ENCODE data around the gene ABT1. TPM values are rescaled to one million over a fixed set of nuclear protein-coding genes. Genes with fewer than 3 reads are reported as not detected.

Gene ABT1
- total RNA-seq, 1 experiment from 2014 or later: 21.6 TPM

GRCh38 chr6:26570027-26570809 is 26.5 kb upstream of the ABT1 start (continued):
- TF ChIP-seq, protein P1, sequence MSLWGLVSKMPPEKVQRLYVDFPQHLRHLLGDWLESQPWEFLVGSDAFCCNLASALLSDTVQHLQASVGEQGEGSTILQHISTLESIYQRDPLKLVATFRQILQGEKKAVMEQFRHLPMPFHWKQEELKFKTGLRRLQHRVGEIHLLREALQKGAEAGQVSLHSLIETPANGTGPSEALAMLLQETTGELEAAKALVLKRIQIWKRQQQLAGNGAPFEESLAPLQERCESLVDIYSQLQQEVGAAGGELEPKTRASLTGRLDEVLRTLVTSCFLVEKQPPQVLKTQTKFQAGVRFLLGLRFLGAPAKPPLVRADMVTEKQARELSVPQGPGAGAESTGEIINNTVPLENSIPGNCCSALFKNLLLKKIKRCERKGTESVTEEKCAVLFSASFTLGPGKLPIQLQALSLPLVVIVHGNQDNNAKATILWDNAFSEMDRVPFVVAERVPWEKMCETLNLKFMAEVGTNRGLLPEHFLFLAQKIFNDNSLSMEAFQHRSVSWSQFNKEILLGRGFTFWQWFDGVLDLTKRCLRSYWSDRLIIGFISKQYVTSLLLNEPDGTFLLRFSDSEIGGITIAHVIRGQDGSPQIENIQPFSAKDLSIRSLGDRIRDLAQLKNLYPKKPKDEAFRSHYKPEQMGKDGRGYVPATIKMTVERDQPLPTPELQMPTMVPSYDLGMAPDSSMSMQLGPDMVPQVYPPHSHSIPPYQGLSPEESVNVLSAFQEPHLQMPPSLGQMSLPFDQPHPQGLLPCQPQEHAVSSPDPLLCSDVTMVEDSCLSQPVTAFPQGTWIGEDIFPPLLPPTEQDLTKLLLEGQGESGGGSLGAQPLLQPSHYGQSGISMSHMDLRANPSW (CRISPR knock-in tag; conservative IDR thresholded peaks at IDR 0.05; ENCODE audit: low read depth): no peak
- TF ChIP-seq RORB (CRISPR knock-in tag; IDR thresholded peaks at IDR 0.05): no peak

- ChIA-PET POLR2A (interaction anchor here (1.1 to 1.7 kb wide), 2 partner anchors 21 to 24 kb away, joined by 4 read pairs; no protein-coding TSS in a partner anchor), CTCF (interaction anchor here (0.6 to 7.6 kb wide), 23 partner anchors 12 to 663 kb away, joined by 3 to 181 read pairs (median 3); partner anchors contain the start of genes ABT1 and HMGN4)
- peaks cover 3% of the 10 kb centered on the region; the same call in 1 of the 2 replicates for H3K36me3 Mint-ChIP-seq
- peaks cover 4% of the 10 kb centered on the region for H3K27me3 Mint-ChIP-seq (ENCODE audit: low read depth)
- peak overlapping the region; percentile 93 for H3K27ac Mint-ChIP-seq
- peak overlapping the region; percentile 96 for H3K4me3 Mint-ChIP-seq
- no peaks in the 10 kb centered on the region for H3K9me3 Mint-ChIP-seq
- peaks cover 16% of the 10 kb centered on the region for H3K4me1 Mint-ChIP-seq
- ATAC-seq (peak; percentile 59), DNase-seq (ENCODE audit: low spot score) (peak; percentile 70)
- no peak for TF ChIP-seq MLX (CRISPR knock-in tag; IDR thresholded peaks at IDR 0.05)
- TF ChIP-seq TEAD4 (CRISPR knock-in tag; IDR thresholded peaks at IDR 0.05): no peak
- no peak for TF ChIP-seq JUN (CRISPR knock-in tag; IDR thresholded peaks at IDR 0.05)
- TF ChIP-seq ZNF232 (CRISPR knock-in tag; IDR thresholded peaks at IDR 0.05): peak; percentile 71; the same call in 1 of the 2 replicates
- TF ChIP-seq ARID4B (CRISPR knock-in tag; IDR thresholded peaks at IDR 0.05; ENCODE audit: borderline replicate concordance): no peak
- TF ChIP-seq, protein P2, sequence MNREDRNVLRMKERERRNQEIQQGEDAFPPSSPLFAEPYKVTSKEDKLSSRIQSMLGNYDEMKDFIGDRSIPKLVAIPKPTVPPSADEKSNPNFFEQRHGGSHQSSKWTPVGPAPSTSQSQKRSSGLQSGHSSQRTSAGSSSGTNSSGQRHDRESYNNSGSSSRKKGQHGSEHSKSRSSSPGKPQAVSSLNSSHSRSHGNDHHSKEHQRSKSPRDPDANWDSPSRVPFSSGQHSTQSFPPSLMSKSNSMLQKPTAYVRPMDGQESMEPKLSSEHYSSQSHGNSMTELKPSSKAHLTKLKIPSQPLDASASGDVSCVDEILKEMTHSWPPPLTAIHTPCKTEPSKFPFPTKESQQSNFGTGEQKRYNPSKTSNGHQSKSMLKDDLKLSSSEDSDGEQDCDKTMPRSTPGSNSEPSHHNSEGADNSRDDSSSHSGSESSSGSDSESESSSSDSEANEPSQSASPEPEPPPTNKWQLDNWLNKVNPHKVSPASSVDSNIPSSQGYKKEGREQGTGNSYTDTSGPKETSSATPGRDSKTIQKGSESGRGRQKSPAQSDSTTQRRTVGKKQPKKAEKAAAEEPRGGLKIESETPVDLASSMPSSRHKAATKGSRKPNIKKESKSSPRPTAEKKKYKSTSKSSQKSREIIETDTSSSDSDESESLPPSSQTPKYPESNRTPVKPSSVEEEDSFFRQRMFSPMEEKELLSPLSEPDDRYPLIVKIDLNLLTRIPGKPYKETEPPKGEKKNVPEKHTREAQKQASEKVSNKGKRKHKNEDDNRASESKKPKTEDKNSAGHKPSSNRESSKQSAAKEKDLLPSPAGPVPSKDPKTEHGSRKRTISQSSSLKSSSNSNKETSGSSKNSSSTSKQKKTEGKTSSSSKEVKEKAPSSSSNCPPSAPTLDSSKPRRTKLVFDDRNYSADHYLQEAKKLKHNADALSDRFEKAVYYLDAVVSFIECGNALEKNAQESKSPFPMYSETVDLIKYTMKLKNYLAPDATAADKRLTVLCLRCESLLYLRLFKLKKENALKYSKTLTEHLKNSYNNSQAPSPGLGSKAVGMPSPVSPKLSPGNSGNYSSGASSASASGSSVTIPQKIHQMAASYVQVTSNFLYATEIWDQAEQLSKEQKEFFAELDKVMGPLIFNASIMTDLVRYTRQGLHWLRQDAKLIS (CRISPR knock-in tag; IDR thresholded peaks at IDR 0.05; ENCODE audit: borderline replicate concordance): no peak
- TF ChIP-seq ZNF416 (CRISPR knock-in tag; IDR thresholded peaks at IDR 0.05): 0 out of 2 replicates have a peak, but pooled peaks have one; percentile 52
- TF ChIP-seq CREM (CRISPR knock-in tag; IDR thresholded peaks at IDR 0.05): no peak
- TF ChIP-seq SP1 (CRISPR knock-in tag; conservative IDR thresholded peaks at IDR 0.05): peak; percentile 64
- 0 out of 2 replicates have a peak, but pooled peaks have one; percentile 12 for TF ChIP-seq FOXK1 (CRISPR knock-in tag; IDR thresholded peaks at IDR 0.05)
- peak; percentile 77 for TF ChIP-seq GABPB1 (CRISPR knock-in tag; IDR thresholded peaks at IDR 0.05)
- no peak for TF ChIP-seq OVOL2 (CRISPR knock-in tag; IDR thresholded peaks at IDR 0.05; ENCODE audit: borderline replicate concordance)
- TF ChIP-seq ETV6 (CRISPR knock-in tag; IDR thresholded peaks at IDR 0.05): peak; percentile 61; the same call in 1 of the 2 replicates
- no peak for TF ChIP-seq IRF2 (CRISPR knock-in tag; IDR thresholded peaks at IDR 0.05; ENCODE audit: borderline replicate concordance, low read depth)
- no peak for TF ChIP-seq ZNF219 (CRISPR knock-in tag; IDR thresholded peaks at IDR 0.05; ENCODE audit: borderline replicate concordance)
- TF ChIP-seq, protein P3, sequence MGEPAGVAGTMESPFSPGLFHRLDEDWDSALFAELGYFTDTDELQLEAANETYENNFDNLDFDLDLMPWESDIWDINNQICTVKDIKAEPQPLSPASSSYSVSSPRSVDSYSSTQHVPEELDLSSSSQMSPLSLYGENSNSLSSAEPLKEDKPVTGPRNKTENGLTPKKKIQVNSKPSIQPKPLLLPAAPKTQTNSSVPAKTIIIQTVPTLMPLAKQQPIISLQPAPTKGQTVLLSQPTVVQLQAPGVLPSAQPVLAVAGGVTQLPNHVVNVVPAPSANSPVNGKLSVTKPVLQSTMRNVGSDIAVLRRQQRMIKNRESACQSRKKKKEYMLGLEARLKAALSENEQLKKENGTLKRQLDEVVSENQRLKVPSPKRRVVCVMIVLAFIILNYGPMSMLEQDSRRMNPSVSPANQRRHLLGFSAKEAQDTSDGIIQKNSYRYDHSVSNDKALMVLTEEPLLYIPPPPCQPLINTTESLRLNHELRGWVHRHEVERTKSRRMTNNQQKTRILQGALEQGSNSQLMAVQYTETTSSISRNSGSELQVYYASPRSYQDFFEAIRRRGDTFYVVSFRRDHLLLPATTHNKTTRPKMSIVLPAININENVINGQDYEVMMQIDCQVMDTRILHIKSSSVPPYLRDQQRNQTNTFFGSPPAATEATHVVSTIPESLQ (CRISPR knock-in tag; IDR thresholded peaks at IDR 0.05): no peak
- no peak for TF ChIP-seq TCF7 (CRISPR knock-in tag; IDR thresholded peaks at IDR 0.05; ENCODE audit: low read depth)
These were observed 25.0 kb upstream of the ABT1 start for GRCh38 chr6:26571592-26572296.
